Suprapubic skin (tissue), 3 donors: Measurements from ENCODE around the gene SORCS1.

Experiments used
- POLR2A ChIP-seq, 2 donors: fragments of 450-650 bp; IDR thresholded peaks; one replicate each; pipeline ENCODE4 v1.6.1; 2017; ENCODE audit warnings: antibody characterized with exemption in 2 of 2, mild to moderate bottlenecking in 2 of 2, moderate library complexity in 2 of 2
- TF ChIP-seq, protein P1 (sequence below), 2 donors: fragments of 200-600 bp in 1 of 2; fragments of 450-650 bp in 1 of 2; sonication (generic) in 1 of 2; IDR thresholded peaks; one replicate each; pipeline ENCODE4 v1.5.1; 2016 to 2019; ENCODE audit warnings: antibody characterized with exemption in 2 of 2, mild to moderate bottlenecking in 1 of 2, moderate library complexity in 1 of 2

DNA sequence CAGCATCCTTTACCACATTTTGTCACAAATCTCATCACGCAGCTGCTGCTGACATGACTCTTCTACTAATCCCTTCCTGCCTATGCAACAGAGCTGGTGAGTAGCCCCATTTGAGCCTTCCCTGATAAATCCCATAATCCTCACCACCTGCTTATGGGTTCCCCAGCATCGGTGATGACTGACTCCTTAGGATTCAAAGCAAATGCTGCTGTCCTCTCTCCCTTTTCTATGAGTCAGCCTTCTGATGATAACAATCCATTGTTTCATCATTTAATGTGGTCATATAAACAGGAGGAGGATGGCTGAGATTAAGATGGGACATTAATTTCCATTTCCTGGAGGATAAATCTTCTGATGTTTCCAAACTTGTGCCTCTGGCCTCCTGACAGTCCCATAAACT lies 73.4 kb downstream of the SORCS1 start:
- TF ChIP-seq, protein P1, sequence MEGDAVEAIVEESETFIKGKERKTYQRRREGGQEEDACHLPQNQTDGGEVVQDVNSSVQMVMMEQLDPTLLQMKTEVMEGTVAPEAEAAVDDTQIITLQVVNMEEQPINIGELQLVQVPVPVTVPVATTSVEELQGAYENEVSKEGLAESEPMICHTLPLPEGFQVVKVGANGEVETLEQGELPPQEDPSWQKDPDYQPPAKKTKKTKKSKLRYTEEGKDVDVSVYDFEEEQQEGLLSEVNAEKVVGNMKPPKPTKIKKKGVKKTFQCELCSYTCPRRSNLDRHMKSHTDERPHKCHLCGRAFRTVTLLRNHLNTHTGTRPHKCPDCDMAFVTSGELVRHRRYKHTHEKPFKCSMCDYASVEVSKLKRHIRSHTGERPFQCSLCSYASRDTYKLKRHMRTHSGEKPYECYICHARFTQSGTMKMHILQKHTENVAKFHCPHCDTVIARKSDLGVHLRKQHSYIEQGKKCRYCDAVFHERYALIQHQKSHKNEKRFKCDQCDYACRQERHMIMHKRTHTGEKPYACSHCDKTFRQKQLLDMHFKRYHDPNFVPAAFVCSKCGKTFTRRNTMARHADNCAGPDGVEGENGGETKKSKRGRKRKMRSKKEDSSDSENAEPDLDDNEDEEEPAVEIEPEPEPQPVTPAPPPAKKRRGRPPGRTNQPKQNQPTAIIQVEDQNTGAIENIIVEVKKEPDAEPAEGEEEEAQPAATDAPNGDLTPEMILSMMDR (IDR thresholded peaks at IDR 0.05) = no peak
- no peak for TF ChIP-seq POLR2A (IDR thresholded peaks at IDR 0.05)
